GM21737 (cell line): ENCODE results near the gene COL18A1.
"Not testable (repeated sequence)": the region's sequence is repeated elsewhere in the genome, so short reads cannot be mapped to it uniquely, and the experiment has no call there.

Source experiments
- ATAC-seq: cut with Tn5 transposase; IDR thresholded peaks from one replicate; pipeline ENCODE4 v1.9.1; 2021; ENCODE audit warnings: mild to moderate bottlenecking, moderate library complexity; ENCODE audit not compliant: unreplicated experiment

Gene COL18A1

DNA sequence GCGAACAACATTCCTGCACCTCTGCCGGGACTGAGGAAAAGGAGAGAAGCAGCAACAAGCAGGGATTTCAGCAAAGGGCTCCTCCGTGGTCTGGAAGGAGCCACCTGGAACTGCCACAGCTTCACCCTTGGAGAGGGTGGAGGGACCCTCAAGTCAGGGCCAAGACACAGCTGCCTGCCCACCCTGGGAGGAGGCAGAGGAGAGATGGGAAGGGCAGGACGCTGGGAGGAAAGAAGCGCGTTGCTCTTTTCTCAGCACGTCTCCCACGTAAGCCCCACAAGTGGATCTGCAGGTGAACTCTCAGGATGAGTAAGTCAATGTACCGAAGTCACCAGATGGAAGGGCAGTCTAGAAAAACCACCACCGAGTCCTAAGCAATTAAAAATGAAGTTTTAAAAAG, 97.6 kb downstream of the COL18A1 start:
- ATAC-seq: no peak

DNA sequence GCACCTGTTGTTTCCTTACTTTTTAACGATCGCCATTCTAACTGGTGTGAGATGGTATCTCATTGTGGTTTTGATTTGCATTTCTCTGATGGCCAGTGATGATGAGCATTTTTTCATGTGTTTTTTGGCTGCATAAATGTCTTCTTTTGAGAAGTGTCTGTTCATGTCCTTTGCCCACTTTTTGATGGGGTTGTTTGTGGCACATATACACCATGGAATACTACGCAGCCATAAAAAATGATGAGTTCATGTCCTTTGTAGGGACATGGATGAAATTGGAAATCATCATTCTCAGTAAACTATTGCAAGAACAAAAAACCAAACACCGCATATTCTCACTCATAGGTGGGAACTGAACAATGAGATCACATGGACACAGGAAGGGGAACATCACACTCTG, 98.3 kb downstream of the COL18A1 start:
- not testable (repeated sequence) for ATAC-seq

DNA sequence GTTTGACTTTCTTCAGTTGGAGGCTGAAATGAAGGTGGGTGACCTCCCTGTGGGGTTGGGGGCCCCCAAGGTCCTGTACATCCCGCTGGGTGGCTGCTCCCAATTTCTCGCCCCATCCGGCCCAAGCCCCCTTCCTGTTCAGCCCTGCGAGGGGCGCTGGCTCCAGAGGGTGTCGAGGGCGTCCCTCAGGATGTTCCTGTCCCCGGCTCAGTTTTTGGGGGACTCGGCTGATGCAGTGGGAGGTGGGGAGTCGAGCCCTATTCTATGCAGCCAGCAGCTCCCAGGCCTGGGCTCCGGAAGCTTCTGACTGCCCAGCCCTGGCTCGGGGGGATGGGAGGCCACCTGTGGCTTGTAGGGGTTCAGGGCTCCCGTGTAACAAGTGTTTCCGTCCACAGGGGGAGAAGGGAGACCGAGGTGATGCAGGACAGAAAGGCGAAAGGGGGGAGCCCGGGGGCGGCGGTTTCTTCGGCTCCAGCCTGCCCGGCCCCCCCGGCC, 99.1 kb downstream of the COL18A1 start:
- ATAC-seq: no peak

DNA sequence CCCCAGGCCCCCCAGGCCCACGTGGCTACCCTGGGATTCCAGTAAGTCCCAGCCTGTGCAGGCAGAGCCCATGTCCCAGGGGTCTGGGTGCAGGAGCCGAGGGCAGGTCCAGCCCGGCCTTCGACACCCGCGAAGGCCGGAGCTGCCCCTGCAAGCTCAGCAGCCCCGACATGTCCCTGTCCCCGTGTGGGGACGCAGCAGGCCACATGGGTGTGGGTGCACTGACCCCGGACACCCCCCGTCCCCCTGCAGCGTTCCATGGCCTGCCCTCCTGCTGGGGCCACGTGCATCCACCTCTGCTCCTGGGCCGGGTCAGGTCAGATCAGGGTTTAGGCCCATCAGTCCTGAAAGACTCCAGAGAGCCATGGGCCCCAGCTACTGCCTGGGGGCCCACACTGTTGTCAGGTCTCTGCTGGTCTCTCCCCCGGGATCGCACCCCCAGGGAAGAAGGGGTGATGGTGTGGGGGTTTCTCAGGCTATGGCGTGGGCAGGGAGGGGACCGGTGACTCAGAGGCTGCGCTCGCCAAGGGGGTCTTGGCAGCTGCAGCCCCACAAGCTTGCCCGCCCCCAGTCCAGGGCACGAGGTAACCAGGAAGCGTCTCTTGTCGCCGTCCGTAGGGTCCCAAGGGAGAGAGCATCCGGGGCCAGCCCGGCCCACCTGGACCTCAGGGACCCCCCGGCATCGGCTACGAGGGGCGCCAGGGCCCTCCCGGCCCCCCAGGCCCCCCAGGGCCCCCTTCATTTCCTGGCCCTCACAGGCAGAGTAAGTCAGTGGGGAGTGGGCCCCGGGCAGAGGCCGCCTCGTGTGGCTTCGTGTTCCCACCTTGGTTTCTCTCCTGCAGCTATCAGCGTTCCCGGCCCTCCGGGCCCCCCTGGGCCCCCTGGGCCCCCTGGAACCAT, 99.8 kb downstream of the COL18A1 start:
- no peak for ATAC-seq

DNA sequence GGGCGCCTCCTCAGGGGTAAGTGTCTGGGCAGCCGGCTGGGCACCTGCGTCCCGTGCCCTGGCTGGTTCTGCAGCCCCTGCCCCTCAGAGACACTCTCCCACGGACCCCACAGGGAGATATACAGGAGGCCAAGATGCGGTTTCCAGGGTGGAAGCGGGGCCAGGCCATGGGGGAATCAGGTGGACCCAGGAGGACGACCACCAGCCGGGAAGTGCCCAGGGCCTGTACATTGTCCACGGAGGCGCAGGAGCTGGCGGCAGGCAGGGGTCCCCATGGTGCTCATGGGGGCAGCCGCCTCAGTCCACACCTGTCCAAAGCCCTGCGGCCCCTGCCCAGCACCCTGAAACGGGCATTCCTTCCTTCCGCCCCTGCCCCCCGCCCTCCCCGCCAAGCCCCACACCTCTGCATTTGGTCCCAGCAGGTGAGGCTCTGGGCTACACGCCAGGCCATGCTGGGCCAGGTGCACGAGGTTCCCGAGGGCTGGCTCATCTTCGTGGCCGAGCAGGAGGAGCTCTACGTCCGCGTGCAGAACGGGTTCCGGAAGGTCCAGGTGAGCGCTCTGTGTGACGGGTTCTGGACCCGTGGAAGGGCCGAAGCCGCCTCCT, 100.6 kb downstream of the COL18A1 start:
- no peak for ATAC-seq

DNA sequence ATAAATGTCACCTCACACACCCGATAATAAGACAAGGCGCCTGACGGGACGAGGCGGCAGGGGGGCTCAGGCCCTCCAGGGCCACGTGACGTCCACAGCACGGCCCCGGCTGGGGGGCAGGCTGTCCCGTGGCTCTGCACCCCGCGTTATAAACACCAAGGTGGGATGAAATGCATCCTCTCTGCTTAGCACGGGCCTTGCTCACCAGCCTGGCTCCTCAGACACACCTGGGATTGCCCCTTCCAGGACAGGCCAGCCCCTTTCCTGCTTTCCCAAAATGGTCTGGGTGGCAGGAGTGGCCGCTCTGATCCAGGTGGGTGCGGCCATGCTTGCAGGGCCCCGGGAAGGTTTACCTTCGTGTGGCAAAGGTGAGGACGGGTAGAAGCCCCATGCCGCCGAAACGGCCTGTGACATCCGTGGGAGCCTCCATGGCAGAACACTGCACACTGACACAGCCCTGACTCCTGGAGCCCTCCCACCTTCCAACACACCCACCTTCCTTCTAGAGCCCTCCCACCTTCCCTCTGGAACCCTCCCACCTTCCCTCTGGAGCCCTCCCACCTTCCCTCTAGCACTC, 101.4 kb downstream of the COL18A1 start:
- no peak for ATAC-seq

DNA sequence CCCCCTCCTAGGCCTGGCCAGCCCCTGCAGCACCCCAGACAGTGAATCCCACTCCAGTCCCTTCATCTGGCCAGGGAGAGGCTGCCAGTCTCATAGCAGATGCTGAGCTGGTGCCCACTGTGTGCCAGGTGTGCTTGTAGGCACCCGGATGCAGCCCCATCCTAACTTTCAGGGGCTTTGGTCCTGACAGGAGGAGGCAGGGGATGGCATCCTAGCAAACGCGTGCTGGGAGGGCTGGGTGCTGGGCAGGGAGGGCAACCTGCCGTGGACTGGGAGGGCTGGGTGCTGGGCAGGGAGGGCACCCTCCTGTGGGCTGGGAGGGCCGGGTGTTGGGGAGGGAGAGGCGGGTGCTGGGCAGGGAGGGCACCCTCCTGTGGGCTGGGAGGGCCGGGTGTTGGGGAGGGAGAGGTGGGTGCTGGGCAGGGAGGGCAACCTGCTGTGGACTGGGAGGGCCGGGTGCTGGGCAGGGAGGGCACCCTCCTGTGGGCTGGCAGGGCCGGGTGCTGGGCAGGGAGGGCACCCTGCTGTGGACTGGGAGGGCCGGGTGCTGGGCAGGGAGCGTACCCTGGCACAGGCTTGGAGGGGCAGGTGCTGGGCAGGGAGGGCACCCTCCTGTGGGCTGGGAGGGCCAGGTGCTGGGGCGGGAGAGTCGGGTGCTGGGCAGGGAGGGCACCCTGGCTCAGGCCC, 102.0 kb downstream of the COL18A1 start:
- no peak for ATAC-seq

DNA sequence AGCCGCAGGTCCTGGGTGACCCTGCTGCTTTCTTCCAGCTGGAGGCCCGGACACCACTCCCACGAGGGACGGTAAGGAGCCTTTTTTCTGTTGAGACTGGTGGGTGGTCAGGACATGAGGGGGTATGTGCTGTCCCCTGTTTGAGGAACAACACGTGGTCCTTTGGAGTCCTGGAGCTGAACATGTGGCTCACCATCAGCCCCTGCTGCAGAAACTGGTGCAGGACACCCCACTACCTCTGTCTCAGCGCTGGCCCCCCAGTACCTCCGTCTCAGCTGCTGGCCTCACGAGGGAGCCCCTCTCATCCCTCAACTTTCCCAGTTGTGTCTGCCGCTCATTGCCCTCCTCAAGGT, 102.5 kb downstream of the COL18A1 start:
- no peak for ATAC-seq

DNA sequence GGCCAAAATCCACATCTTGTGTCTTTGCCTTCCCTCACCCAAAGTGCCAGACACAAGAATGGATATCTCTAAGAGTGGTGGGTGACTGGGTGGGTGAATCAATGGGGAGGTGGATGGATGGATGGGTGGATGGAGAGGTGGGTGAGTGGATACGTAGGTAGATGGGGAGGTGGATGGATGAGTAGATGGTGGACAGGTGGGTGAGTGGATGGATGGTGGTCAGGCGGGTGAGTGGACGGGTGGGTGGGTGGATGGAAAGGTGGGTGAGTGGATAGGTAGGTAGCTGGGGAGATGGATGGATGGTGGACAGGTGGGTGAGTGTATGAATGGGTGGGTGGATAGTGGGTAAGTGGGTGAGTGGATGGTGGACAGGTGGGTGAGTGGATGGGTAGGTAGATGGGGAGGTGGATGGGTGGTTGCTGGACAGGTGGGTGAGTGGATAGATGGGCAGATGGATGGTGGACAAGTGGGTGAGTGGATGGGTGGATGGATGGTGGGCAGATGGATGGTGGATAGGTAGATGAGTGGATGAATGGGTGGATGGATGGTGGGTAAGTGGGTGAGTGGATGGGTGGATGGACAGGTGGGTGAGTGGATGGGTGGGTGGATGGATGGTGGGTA, 103.0 kb downstream of the COL18A1 start:
- ATAC-seq: no peak

DNA sequence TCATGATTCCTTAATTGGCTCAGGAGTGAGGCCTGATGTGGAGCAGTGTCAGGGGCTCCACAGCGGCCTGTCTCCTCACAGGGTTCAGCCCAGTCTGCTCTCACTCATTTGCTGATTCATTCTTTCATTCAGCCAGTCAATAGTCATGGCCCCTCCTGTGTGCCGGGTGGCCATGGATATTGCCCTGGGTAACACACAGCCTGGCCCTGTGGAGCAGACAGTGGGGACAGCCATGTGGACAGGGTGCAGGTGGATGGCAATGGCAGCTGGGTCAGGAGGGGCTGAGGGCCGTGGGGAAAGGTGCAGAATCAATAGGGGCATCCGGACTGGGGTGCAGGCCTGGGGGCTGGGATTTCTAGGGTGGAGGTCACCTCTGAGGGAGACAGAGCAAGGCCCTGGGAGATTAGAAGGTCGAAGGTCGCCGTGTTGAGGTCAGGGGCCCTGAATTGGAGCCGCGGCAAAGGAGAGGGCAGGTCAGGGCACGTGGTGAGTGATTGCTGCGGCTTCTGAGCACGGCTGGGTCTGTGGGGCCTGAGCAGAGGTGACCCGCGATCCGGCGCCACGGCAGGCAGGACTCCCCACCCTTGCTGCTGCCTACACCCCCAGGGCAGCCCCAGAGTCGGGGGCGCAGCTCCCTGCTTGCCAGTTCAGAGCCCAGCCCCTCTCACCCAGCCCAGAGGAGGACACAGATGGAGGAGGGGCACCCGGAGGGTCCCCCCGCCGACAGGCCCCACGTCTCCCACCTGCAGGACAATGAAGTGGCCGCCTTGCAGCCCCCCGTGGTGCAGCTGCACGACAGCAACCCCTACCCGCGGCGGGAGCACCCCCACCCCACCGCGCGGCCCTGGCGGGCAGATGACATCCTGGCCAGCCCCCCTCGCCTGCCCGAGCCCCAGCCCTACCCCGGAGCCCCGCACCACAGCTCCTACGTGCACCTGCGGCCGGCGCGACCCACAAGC, 103.9 kb downstream of the COL18A1 start:
- ATAC-seq: no peak

DNA sequence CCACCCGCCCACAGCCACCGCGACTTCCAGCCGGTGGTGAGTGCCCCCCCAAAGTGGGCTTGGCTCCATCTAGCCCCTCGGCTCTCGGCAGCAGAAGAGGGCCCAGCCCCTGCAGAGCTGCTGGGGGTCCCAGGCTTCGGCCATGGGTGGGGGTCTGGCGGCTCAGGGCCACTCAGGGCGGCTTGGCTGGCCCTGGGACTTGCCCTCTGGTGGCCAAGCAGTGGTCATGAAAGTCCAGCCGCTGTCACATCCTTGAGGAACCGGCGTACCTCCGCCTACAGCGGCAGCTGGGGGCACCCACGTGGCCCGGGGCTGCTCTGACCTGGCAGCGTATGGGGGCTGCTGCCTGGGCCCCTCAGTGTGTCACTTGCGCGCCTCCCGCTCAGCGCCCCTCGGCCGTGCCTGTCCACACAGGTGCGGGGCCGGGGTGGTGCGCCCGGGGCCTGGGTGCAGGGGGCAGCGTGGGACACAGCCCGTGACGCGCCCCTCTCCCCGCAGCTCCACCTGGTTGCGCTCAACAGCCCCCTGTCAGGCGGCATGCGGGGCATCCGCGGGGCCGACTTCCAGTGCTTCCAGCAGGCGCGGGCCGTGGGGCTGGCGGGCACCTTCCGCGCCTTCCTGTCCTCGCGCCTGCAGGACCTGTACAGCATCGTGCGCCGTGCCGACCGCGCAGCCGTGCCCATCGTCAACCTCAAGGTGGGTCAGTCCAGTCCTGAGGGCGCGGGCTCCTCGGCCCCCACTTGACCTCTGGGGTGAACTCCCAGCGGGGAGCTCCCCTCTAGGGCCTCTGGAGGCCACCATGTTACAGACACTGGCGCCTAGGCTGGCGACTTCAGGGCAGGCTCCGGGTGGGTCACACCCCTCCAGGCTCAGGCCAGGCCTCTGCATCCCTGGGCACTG, 104.9 kb downstream of the COL18A1 start:
- ATAC-seq: no peak

DNA sequence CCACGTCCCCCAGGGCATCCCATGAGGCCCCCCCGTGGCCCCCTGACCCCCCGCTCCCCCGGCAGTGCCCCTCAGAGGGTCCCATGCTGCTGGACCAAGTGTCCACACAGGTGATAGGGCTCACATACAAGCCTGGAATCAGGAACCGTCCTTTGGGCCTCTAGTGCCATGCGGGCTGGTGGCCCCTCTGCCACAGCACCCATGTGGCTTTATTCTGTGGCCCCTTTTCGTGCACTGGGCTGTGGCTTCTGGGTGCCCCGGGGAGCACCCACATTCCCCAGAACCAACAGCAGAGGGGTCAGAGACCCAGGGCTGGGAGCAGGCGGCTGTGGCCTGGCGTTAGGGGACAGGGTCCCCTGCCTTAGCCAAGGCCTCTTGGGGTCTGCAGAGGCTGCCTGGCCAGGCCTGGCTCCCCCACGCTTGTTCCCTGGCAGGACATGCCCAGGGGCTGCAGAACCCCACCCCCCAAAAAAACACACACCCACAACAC, 105.5 kb downstream of the COL18A1 start:
- ATAC-seq: no peak

DNA sequence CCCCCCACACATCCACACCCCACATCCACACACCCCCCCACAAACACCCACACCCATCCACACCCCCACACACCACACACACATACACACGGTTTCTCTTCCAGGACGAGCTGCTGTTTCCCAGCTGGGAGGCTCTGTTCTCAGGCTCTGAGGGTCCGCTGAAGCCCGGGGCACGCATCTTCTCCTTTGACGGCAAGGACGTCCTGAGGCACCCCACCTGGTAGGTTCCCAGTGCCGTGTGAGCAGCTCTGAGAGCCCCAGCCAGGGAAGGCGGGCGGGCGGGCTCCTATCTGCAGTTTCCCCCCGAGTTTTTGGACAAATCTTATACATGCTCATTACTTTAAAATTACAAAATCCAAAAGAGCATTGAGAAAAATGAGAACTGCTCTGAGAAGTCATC, 106.0 kb downstream of the COL18A1 start:
- no peak for ATAC-seq

DNA sequence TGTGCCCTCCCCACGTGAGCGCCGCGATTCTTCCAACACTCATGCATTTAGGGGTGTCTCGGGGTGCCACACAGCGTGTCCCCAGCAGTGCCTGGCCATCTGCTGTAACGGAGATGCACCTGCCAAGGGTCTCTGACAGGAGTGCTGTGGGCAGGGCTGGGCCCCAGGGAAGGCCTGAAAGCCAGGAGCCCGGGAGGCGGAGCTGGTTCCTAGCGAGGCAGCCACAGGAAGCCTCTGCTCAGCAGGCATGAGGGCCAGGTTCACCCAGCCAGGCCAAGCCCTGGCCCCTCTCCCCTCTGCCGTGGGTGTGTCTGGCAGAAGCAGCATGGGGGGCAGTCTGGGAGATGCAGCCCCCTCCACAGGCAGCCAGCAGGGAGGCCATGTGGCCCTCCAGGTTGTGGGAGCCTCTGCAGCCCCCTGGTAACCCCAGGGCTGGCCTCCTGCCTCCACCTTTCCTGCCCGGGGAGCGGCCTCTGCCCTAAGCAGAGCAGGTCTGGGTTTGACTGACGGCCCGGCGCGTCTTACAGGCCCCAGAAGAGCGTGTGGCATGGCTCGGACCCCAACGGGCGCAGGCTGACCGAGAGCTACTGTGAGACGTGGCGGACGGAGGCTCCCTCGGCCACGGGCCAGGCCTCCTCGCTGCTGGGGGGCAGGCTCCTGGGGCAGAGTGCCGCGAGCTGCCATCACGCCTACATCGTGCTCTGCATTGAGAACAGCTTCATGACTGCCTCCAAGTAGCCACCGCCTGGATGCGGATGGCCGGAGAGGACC, 106.9 kb downstream of the COL18A1 start:
- no peak for ATAC-seq

DNA sequence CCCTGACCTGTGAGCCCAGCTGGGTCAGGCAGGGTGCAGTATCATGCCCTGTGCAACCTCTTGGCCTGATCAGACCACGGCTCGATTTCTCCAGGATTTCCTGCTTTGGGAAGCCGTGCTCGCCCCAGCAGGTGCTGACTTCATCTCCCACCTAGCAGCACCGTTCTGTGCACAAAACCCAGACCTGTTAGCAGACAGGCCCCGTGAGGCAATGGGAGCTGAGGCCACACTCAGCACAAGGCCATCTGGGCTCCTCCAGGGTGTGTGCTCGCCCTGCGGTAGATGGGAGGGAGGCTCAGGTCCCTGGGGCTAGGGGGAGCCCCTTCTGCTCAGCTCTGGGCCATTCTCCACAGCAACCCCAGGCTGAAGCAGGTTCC, 107.6 kb downstream of the COL18A1 start:
- no peak for ATAC-seq

DNA sequence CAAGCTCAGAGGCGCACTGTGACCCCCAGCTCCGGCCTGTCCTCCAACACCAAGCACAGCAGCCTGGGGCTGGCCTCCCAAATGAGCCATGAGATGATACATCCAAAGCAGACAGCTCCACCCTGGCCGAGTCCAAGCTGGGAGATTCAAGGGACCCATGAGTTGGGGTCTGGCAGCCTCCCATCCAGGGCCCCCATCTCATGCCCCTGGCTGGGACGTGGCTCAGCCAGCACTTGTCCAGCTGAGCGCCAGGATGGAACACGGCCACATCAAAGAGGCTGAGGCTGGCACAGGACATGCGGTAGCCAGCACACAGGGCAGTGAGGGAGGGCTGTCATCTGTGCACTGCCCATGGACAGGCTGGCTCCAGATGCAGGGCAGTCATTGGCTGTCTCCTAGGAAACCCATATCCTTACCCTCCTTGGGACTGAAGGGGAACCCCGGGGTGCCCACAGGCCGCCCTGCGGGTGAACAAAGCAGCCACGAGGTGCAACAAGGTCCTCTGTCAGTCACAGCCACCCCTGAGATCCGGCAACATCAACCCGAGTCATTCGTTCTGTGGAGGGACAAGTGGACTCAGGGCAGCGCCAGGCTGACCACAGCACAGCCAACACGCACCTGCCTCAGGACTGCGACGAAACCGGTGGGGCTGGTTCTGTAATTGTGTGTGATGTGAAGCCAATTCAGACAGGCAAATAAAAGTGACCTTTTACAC, 108.2 kb downstream of the COL18A1 start:
- no peak for ATAC-seq

DNA sequence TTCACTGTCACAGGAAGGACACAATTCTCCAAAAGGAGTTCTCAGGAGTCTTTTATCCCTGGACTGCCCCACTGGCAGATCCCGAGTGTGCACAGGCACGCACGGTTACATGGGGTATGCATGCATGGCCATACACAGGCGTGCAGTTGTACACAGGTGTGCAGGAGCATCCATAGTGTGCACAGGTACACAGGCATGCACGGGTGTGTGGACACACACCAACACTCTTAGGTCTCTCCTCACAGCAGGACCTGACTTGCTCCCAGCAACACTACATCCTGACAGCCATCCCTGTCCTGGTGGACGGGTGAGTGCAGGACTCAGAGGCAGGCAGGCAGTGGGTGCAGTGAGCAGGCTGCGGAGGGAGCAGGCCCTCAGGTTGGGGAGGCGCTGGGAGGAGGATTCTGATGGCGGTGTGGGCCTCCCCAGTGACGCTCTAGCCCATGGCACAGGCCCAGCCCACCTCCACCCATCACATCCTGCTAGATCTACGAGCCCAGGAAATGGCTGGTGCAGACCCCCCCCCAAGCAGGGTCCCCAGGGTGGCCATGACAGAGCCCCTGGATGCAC, 108.9 kb downstream of the COL18A1 start:
- ATAC-seq: no peak
